K562 (cell line): ENCODE data around the gene KMT2C. TPM values are rescaled to one million over a fixed set of nuclear protein-coding genes. Genes with fewer than 3 reads are reported as not detected.

Experiments used
- KDM1A ChIP-seq, 2 experiments: fragments of 450-650 bp; IDR thresholded peaks; 2 replicates each; pipeline ENCODE4 v1.6.1; 2016; ENCODE audit warnings: mild to moderate bottlenecking in 2 of 2
- KLF13 ChIP-seq: fragments of 450-650 bp; IDR thresholded peaks from 2 replicates; pipeline ENCODE4 v1.6.1; 2016; ENCODE audit warnings: missing genetic modification characterization, low read depth, mild to moderate bottlenecking, missing compliant biosample characterization, moderate library complexity, borderline replicate concordance
- NR2C2 ChIP-seq, 2 experiments: fragments of 200-800 bp in 1 of 2; sonication (Bioruptor generic) in 1 of 2; sonication (generic) in 1 of 2; formaldehyde crosslinking in 1 of 2; IDR thresholded peaks; 2 replicates each; pipeline versions ENCODE4 v1.6.1 to v1.8.0; 2016 to 2022; ENCODE audit warnings: mild to moderate bottlenecking in 1 of 2, missing compliant biosample characterization in 1 of 2, missing genetic modification characterization in 1 of 2, missing genetic modification reagents in 1 of 2
- PTTG1 ChIP-seq: fragments of 450-650 bp; IDR thresholded peaks from 2 replicates; pipeline ENCODE4 v1.6.1; 2016; ENCODE audit warnings: low read depth, mild to moderate bottlenecking, missing genetic modification characterization, missing compliant biosample characterization
- SMAD1 ChIP-seq: fragments of 150-350 bp; IDR thresholded peaks from 2 replicates; pipeline ENCODE4 v1.6.1; 2014; ENCODE audit warnings: low read length, low read depth; ENCODE audit not compliant: partially characterized antibody
- SMC3 ChIP-seq: conservative IDR thresholded peaks from 2 replicates; pipeline ENCODE4 v1.6.1; 2011; ENCODE audit warnings: low read depth, low read length, improper control_type of control experiment; ENCODE audit not compliant: insufficient read depth
- SOX6 ChIP-seq: fragments of 450-650 bp; IDR thresholded peaks from 2 replicates; pipeline ENCODE4 v1.6.1; 2014; ENCODE audit warnings: mild to moderate bottlenecking
- ZNF143 ChIP-seq: sonication (generic); formaldehyde crosslinking; IDR thresholded peaks from 2 replicates; pipeline ENCODE4 v1.9.0; 2022; ENCODE audit warnings: mild to moderate bottlenecking, missing genetic modification reagents
- ZNF232 ChIP-seq: sonication (generic); formaldehyde crosslinking; IDR thresholded peaks from 2 replicates; pipeline ENCODE4 v1.8.0; 2022; ENCODE audit warnings: mild to moderate bottlenecking, missing genetic modification reagents
- polyA plus RNA-seq, 8 experiments: library from polyadenylated mRNA; depleted of rRNA in 4 of 8; stranded (reverse) in 5 of 8; unstranded in 3 of 8; fragments of >200 nt; fragmentation: Nextera tagmentation in 2 of 8; fragmentation: Illumina TruSeq in 1 of 8; extraction: Ambion mirVana in 2 of 8; extraction: Trizol in 1 of 8; gene quantifications; 2 replicates each; pipeline versions ENCODE4 v1.2.1 to v1.2.3, GENCODE V29; 2011 to 2014; ENCODE audit warnings: inconsistent platforms in 1 of 8, missing spikeins in 1 of 8
- total RNA-seq, 7 experiments: library from RNA; depleted of rRNA in 6 of 7; stranded (reverse); fragments of >200 nt in 6 of 7; fragmentation: Illumina TruSeq in 2 of 7; extraction: Trizol in 2 of 7; gene quantifications; 2 replicates each; pipeline versions ENCODE4 v1.2.1 to v1.2.3, GENCODE V29; 2011 to 2021; ENCODE audit warnings: low replicate concordance in 1 of 7
- TF ChIP-seq, protein P1 (sequence below), 2 experiments: fragments of 450-650 bp in 1 of 2; sonication (generic) in 1 of 2; formaldehyde crosslinking in 1 of 2; IDR thresholded peaks in 1 of 2; conservative IDR thresholded peaks in 1 of 2; 2 replicates each; pipeline versions ENCODE4 v1.6.1 to v1.8.1; 2016 to 2023; ENCODE audit warnings: mild to moderate bottlenecking in 2 of 2, moderate library complexity in 2 of 2, inconsistent platforms in 1 of 2, missing genetic modification reagents in 1 of 2
- TF ChIP-seq, protein P2 (sequence below): fragments of 250-450 bp; sonication (Bioruptor Pico); IDR thresholded peaks from 2 replicates; pipeline ENCODE4 v1.4.0; 2020; ENCODE audit warnings: mild to moderate bottlenecking, moderate library complexity, borderline replicate concordance
- TF ChIP-seq, protein P3 (sequence below): fragments of 450-650 bp; IDR thresholded peaks from 2 replicates; pipeline ENCODE4 v1.6.1; 2017; ENCODE audit warnings: mild to moderate bottlenecking, moderate library complexity
- TF ChIP-seq, protein P4 (sequence below): fragments of 450-650 bp; IDR thresholded peaks from 2 replicates; pipeline ENCODE4 v1.7.1; 2018; ENCODE audit warnings: mild to moderate bottlenecking, low read depth; ENCODE audit not compliant: partially characterized antibody
- TF ChIP-seq, protein P5 (sequence below): sonication (generic); formaldehyde crosslinking; IDR thresholded peaks from 2 replicates; pipeline ENCODE4 v1.8.0; 2022; ENCODE audit warnings: mild to moderate bottlenecking, missing genetic modification reagents

Gene KMT2C
- total and polyA plus RNA-seq, 9 of the 15 experiments (the other 6 are each of a cell fraction or from before 2014, with no cell fraction given), result 4.9 to 67.8 (median 27.1) TPM

DNA sequence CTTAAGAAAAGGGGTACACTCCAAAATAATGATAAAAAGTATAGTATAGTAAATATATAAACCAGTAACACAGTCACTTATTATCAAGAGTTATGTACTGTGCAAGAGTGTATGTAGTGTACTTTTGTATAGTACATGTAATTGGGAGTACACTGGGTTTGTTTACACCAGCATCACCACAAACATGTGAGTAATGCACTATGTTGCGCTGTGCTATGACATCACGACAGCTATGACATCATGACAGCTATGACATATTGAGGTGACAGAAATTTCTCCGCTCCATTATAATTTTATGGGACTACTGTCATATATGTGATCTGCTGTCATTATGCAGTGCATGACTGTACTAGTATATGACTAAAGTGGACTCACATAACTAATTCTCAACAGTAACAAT is 84.6 kb downstream of the KMT2C start (continued):
- TF ChIP-seq, protein P1, sequence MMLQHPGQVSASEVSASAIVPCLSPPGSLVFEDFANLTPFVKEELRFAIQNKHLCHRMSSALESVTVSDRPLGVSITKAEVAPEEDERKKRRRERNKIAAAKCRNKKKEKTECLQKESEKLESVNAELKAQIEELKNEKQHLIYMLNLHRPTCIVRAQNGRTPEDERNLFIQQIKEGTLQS (IDR thresholded peaks at IDR 0.05), result peak; percentile 71
- TF ChIP-seq, protein P1 (CRISPR knock-in tag; conservative IDR thresholded peaks at IDR 0.05), result no peak
- TF ChIP-seq SOX6 (no peak), PTTG1 (tag) (no peak), KDM1A (IDR thresholded peaks at IDR 0.05) (no peak), ZNF232 (CRISPR knock-in tag) (no peak), KLF13 (tag) (no peak), SMC3 (no peak), NR2C2 (CRISPR knock-in tag; IDR thresholded peaks at IDR 0.05) (no peak), NR2C2 (tag; IDR thresholded peaks at IDR 0.05) (no peak), ZNF143 (CRISPR knock-in tag) (no peak), SMAD1 (no peak)
- TF ChIP-seq, protein P2, sequence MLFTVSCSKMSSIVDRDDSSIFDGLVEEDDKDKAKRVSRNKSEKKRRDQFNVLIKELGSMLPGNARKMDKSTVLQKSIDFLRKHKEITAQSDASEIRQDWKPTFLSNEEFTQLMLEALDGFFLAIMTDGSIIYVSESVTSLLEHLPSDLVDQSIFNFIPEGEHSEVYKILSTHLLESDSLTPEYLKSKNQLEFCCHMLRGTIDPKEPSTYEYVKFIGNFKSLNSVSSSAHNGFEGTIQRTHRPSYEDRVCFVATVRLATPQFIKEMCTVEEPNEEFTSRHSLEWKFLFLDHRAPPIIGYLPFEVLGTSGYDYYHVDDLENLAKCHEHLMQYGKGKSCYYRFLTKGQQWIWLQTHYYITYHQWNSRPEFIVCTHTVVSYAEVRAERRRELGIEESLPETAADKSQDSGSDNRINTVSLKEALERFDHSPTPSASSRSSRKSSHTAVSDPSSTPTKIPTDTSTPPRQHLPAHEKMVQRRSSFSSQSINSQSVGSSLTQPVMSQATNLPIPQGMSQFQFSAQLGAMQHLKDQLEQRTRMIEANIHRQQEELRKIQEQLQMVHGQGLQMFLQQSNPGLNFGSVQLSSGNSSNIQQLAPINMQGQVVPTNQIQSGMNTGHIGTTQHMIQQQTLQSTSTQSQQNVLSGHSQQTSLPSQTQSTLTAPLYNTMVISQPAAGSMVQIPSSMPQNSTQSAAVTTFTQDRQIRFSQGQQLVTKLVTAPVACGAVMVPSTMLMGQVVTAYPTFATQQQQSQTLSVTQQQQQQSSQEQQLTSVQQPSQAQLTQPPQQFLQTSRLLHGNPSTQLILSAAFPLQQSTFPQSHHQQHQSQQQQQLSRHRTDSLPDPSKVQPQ, result no peak
- TF ChIP-seq, protein P3, sequence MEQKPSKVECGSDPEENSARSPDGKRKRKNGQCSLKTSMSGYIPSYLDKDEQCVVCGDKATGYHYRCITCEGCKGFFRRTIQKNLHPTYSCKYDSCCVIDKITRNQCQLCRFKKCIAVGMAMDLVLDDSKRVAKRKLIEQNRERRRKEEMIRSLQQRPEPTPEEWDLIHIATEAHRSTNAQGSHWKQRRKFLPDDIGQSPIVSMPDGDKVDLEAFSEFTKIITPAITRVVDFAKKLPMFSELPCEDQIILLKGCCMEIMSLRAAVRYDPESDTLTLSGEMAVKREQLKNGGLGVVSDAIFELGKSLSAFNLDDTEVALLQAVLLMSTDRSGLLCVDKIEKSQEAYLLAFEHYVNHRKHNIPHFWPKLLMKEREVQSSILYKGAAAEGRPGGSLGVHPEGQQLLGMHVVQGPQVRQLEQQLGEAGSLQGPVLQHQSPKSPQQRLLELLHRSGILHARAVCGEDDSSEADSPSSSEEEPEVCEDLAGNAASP, result no peak
- TF ChIP-seq, protein P4, sequence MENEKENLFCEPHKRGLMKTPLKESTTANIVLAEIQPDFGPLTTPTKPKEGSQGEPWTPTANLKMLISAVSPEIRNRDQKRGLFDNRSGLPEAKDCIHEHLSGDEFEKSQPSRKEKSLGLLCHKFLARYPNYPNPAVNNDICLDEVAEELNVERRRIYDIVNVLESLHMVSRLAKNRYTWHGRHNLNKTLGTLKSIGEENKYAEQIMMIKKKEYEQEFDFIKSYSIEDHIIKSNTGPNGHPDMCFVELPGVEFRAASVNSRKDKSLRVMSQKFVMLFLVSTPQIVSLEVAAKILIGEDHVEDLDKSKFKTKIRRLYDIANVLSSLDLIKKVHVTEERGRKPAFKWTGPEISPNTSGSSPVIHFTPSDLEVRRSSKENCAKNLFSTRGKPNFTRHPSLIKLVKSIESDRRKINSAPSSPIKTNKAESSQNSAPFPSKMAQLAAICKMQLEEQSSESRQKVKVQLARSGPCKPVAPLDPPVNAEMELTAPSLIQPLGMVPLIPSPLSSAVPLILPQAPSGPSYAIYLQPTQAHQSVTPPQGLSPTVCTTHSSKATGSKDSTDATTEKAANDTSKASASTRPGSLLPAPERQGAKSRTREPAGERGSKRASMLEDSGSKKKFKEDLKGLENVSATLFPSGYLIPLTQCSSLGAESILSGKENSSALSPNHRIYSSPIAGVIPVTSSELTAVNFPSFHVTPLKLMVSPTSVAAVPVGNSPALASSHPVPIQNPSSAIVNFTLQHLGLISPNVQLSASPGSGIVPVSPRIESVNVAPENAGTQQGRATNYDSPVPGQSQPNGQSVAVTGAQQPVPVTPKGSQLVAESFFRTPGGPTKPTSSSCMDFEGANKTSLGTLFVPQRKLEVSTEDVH, result no peak
- TF ChIP-seq, protein P5, sequence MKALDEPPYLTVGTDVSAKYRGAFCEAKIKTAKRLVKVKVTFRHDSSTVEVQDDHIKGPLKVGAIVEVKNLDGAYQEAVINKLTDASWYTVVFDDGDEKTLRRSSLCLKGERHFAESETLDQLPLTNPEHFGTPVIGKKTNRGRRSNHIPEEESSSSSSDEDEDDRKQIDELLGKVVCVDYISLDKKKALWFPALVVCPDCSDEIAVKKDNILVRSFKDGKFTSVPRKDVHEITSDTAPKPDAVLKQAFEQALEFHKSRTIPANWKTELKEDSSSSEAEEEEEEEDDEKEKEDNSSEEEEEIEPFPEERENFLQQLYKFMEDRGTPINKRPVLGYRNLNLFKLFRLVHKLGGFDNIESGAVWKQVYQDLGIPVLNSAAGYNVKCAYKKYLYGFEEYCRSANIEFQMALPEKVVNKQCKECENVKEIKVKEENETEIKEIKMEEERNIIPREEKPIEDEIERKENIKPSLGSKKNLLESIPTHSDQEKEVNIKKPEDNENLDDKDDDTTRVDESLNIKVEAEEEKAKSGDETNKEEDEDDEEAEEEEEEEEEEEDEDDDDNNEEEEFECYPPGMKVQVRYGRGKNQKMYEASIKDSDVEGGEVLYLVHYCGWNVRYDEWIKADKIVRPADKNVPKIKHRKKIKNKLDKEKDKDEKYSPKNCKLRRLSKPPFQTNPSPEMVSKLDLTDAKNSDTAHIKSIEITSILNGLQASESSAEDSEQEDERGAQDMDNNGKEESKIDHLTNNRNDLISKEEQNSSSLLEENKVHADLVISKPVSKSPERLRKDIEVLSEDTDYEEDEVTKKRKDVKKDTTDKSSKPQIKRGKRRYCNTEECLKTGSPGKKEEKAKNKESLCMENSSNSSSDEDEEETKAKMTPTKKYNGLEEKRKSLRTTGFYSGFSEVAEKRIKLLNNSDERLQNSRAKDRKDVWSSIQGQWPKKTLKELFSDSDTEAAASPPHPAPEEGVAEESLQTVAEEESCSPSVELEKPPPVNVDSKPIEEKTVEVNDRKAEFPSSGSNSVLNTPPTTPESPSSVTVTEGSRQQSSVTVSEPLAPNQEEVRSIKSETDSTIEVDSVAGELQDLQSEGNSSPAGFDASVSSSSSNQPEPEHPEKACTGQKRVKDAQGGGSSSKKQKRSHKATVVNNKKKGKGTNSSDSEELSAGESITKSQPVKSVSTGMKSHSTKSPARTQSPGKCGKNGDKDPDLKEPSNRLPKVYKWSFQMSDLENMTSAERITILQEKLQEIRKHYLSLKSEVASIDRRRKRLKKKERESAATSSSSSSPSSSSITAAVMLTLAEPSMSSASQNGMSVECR, result no peak
